ENCODE measurements around the gene ABCB11. TPM values are rescaled to one million over a fixed set of nuclear protein-coding genes. Genes with fewer than 3 reads are reported as not detected.

ABCB11 gene
- total and polyA plus RNA-seq, 2 donors (not counting 3 experiments of a cell fraction or from before 2014, with no cell fraction given), result 0.22 to 0.44 TPM

Other genes with a start within 250 kb of the ABCB11 start
- 0.75 TPM in 1 of 2 replicates, not detected in the other for gene NOSTRIN, start 228.7 kb downstream of the ABCB11 start, total RNA-seq
- 0.03 TPM in 1 of 2 replicates, not detected in the other for gene NOSTRIN, start 228.7 kb downstream of the ABCB11 start, polyA plus RNA-seq
- 20.5 and 24.2 TPM in 2 replicates for gene SPC25, start 140.9 kb downstream of the ABCB11 start, total RNA-seq
- gene SPC25, start 140.9 kb downstream of the ABCB11 start, polyA plus RNA-seq, result 9.9 and 10.1 TPM in 2 replicates
- gene G6PC2, start 130.0 kb downstream of the ABCB11 start, total RNA-seq, result not detected in 2 replicates
- not detected in 2 replicates for gene G6PC2, start 130.0 kb downstream of the ABCB11 start, polyA plus RNA-seq
- 0.32 TPM in 1 of 2 replicates, not detected in the other for gene DHRS9, start 38.2 kb upstream of the ABCB11 start, total RNA-seq
- 0.32 and 0.40 TPM in 2 replicates for gene DHRS9, start 38.2 kb upstream of the ABCB11 start, polyA plus RNA-seq

Data from endothelial cell of umbilical vein (primary cell).